ENCODE measurements around the gene OLFML2B. TPM values are rescaled to one million over a fixed set of nuclear protein-coding genes. Genes with fewer than 3 reads are reported as not detected.

OLFML2B gene
- total and polyA plus RNA-seq, 2 of the 13 experiments (the other 11 are each of a cell fraction or from before 2014, with no cell fraction given) = not detected

DNA sequence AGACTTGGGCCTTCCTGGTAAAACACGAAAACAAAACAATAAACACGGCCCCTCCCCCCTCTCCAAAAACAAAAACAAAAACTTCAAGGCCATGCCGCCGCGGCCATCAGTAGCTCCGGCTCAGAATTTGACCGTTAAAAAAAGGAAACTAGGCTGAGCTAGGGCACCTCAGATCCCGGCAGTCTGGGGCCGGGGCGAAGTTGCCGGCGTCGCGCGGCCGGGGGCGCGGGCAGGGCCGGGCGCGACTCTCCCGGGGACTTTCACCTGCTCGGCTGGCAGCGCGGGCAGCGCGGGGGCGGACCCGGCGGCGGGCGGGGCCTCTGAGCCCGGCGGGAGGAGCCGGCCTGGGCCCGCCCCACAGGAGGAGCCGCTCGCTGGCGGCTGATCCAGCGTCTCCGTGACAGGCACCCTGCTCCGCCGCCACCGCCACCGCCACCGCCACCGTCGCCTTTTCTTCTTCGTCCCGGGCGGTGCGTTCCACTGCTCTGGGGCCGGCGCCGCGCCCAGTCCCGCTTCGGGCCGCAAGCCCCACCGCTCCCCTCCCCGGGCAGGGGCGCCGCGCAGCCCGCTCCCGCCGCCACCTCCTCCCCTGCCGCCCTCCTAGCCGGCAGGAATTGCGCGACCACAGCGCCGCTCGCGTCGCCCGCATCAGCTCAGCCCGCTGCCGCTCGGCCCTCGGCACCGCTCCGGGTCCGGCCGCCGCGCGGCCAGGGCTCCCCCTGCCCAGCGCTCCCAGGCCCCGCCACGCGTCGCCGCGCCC, 45.8 kb upstream of the OLFML2B start, which contains the start of gene NOS1AP (continued):
- peak; percentile 26; the same call in 1 of the 2 replicates for TF ChIP-seq MED1 (CRISPR knock-in tag; IDR thresholded peaks at IDR 0.05)
- no peak for TF ChIP-seq ZNF20 (CRISPR knock-in tag; IDR thresholded peaks at IDR 0.05)
- TF ChIP-seq ZNF879 (CRISPR knock-in tag; IDR thresholded peaks at IDR 0.05) = no peak
- peak; percentile 73; the same call in 1 of the 2 replicates for TF ChIP-seq ZNF501 (CRISPR knock-in tag; IDR thresholded peaks at IDR 0.05)
- TF ChIP-seq HOXA5 (CRISPR knock-in tag; IDR thresholded peaks at IDR 0.05) = no peak
- no peak for TF ChIP-seq NPAS2 (CRISPR knock-in tag; IDR thresholded peaks at IDR 0.05; ENCODE audit: borderline replicate concordance)
- no peak for TF ChIP-seq TARDBP (CRISPR knock-in tag; IDR thresholded peaks at IDR 0.05)
- no peak for TF ChIP-seq KDM6A (CRISPR knock-in tag; IDR thresholded peaks at IDR 0.05; ENCODE audit: low read depth)
- TF ChIP-seq, protein P1, sequence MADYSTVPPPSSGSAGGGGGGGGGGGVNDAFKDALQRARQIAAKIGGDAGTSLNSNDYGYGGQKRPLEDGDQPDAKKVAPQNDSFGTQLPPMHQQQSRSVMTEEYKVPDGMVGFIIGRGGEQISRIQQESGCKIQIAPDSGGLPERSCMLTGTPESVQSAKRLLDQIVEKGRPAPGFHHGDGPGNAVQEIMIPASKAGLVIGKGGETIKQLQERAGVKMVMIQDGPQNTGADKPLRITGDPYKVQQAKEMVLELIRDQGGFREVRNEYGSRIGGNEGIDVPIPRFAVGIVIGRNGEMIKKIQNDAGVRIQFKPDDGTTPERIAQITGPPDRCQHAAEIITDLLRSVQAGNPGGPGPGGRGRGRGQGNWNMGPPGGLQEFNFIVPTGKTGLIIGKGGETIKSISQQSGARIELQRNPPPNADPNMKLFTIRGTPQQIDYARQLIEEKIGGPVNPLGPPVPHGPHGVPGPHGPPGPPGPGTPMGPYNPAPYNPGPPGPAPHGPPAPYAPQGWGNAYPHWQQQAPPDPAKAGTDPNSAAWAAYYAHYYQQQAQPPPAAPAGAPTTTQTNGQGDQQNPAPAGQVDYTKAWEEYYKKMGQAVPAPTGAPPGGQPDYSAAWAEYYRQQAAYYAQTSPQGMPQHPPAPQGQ (CRISPR knock-in tag; IDR thresholded peaks at IDR 0.05; ENCODE audit: borderline replicate concordance) = no peak
- TF ChIP-seq, protein P2, sequence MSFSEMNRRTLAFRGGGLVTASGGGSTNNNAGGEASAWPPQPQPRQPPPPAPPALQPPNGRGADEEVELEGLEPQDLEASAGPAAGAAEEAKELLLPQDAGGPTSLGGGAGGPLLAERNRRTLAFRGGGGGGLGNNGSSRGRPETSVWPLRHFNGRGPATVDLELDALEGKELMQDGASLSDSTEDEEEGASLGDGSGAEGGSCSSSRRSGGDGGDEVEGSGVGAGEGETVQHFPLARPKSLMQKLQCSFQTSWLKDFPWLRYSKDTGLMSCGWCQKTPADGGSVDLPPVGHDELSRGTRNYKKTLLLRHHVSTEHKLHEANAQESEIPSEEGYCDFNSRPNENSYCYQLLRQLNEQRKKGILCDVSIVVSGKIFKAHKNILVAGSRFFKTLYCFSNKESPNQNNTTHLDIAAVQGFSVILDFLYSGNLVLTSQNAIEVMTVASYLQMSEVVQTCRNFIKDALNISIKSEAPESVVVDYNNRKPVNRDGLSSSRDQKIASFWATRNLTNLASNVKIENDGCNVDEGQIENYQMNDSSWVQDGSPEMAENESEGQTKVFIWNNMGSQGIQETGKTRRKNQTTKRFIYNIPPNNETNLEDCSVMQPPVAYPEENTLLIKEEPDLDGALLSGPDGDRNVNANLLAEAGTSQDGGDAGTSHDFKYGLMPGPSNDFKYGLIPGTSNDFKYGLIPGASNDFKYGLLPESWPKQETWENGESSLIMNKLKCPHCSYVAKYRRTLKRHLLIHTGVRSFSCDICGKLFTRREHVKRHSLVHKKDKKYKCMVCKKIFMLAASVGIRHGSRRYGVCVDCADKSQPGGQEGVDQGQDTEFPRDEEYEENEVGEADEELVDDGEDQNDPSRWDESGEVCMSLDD (CRISPR knock-in tag; IDR thresholded peaks at IDR 0.05; ENCODE audit: borderline replicate concordance) = no peak
- no peak for TF ChIP-seq ATF7 (IDR thresholded peaks at IDR 0.05)
- TF ChIP-seq ATF7 (CRISPR knock-in tag; IDR thresholded peaks at IDR 0.05) = no peak
- 0 out of 2 replicates have a peak, but pooled peaks have one; percentile 32 for TF ChIP-seq ZNF205 (CRISPR knock-in tag; IDR thresholded peaks at IDR 0.05)
- no peak for TF ChIP-seq PLSCR1 (CRISPR knock-in tag; IDR thresholded peaks at IDR 0.05; ENCODE audit: borderline replicate concordance)
- no peak for TF ChIP-seq NFAT5 (CRISPR knock-in tag; IDR thresholded peaks at IDR 0.05)
- TF ChIP-seq HNRNPLL (IDR thresholded peaks at IDR 0.05; ENCODE audit: low read depth, low read length, poor library complexity, severe bottlenecking) = peak; percentile 78
- TF ChIP-seq ZNF749 (CRISPR knock-in tag; IDR thresholded peaks at IDR 0.05; ENCODE audit: borderline replicate concordance) = peak; percentile 69; the same call in 1 of the 2 replicates
- no peak for TF ChIP-seq NR2F1 (CRISPR knock-in tag; IDR thresholded peaks at IDR 0.05)
- TF ChIP-seq ZNF382 (CRISPR knock-in tag; IDR thresholded peaks at IDR 0.05; ENCODE audit: borderline replicate concordance) = no peak
